Brain microvascular endothelial cell (primary cell): ENCODE data around the gene FAM107B.
A peak's percentile ranks its signal among the peaks of the same experiment; 100 is the strongest.

Source experiments
- DNase-seq: peaks from one replicate; pipeline ENCODE4 v3.0.0-alpha.2; 2020
- H3K27ac ChIP-seq: fragments of 250-450 bp; sonication (Bioruptor Pico); 2 replicates; pipeline ENCODE4 v1.5.1; 2020; ENCODE audit warnings: mild to moderate bottlenecking, moderate library complexity
- H3K27me3 ChIP-seq: fragments of 250-450 bp; sonication (Bioruptor Pico); replicated peaks from 2 replicates; pipeline ENCODE4 v1.5.1; 2020; ENCODE audit warnings: mild to moderate bottlenecking
- H3K36me3 ChIP-seq: fragments of 250-450 bp; sonication (Bioruptor Pico); replicated peaks from 2 replicates; pipeline ENCODE4 v1.5.1; 2020; ENCODE audit warnings: mild to moderate bottlenecking
- H3K4me3 ChIP-seq: 2 replicates; pipeline ENCODE4 v1.5.1; 2011; ENCODE audit warnings: low read depth, mild to moderate bottlenecking, control low read depth, low read length, moderate library complexity
- in situ Hi-C: cut with HindIII; loops from 2 replicates; pipeline ENCODE4 v1.10.0; 2017; ENCODE audit warnings: low sequenced_read_pairs, low pct_ligation_motif_present
- TF ChIP-seq, protein P1 (sequence below): IDR thresholded peaks from 2 replicates; pipeline ENCODE4 v1.5.1; 2011; ENCODE audit warnings: low read depth, mild to moderate bottlenecking, moderate library complexity, low read length, control low read depth, inconsistent platforms; ENCODE audit errors: missing control alignments

The FAM107B gene

DNA sequence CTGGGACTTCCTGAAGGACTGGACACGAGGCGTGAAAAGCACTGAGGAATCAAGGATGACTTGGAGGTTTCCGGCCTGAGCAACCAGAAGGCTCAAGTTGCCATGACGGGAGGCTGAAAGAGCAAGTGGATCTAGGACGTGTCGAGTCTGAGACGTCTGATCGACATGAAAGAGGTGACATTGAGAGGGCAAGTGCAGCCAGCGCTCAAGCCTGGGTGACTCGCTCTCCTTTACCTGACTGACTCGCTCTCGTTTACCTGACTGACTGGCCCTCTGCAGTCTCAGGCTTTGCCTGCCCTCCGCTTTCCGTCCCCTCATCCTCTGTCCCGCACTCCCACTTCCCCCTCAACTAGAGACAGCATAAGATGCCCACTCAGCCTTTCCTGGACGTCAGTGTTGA is 241.4 kb downstream of the FAM107B start:
- no peak for DNase-seq
- in situ Hi-C loops, result no loop called here
- TF ChIP-seq, protein P1, sequence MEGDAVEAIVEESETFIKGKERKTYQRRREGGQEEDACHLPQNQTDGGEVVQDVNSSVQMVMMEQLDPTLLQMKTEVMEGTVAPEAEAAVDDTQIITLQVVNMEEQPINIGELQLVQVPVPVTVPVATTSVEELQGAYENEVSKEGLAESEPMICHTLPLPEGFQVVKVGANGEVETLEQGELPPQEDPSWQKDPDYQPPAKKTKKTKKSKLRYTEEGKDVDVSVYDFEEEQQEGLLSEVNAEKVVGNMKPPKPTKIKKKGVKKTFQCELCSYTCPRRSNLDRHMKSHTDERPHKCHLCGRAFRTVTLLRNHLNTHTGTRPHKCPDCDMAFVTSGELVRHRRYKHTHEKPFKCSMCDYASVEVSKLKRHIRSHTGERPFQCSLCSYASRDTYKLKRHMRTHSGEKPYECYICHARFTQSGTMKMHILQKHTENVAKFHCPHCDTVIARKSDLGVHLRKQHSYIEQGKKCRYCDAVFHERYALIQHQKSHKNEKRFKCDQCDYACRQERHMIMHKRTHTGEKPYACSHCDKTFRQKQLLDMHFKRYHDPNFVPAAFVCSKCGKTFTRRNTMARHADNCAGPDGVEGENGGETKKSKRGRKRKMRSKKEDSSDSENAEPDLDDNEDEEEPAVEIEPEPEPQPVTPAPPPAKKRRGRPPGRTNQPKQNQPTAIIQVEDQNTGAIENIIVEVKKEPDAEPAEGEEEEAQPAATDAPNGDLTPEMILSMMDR, result no peak
- Histone ChIP-seq H3K36me3 (peaks cover 10% of the 10 kb centered on the region), H3K27ac (no peak overlapping the region), H3K27me3 (no peaks in the 10 kb centered on the region), H3K4me3 (no peak overlapping the region)

DNA sequence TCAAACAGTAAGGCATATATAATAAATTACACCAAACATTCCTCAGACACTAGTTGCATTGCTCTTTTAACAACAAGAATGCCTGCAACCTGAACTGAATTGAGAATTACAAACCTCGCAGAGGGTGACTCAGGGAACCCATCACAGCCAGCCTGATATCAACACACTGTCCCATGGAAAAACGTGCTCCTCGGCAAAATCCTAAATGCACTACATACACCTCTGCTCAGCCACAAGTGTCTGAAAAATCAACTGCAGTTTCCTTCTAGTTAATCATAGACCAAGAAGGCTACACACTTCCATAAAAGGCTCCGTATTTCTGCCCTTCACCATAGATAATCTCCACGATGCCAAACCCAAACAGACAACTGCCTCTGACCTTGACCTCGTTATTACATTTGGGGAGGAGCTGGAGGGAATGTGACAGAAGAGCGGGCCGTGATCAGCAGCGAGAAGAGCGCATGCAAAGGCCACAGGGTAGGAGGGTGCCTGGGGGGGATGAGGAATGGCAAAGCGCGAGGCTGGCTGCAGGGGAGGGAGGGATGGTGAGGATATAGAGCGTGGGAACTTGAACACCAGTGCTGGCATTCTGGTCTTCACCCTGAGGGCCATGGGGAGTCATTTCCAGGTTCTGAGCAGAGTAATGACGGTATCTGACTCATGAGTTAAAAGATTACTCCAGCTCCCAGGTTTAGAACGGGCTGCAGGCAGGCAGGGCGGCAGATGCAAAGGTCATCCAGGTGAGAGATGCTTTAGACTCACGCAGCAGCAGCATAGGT is 242.0 kb downstream of the FAM107B start:
- Histone ChIP-seq H3K27ac (peak overlapping the region; percentile 44), H3K4me3 (no peak overlapping the region), H3K36me3 (peaks cover 10% of the 10 kb centered on the region), H3K27me3 (no peaks in the 10 kb centered on the region)
- peak; percentile 47 for DNase-seq
- in situ Hi-C loops, result no loop called here
- TF ChIP-seq, protein P1, result no peak

DNA sequence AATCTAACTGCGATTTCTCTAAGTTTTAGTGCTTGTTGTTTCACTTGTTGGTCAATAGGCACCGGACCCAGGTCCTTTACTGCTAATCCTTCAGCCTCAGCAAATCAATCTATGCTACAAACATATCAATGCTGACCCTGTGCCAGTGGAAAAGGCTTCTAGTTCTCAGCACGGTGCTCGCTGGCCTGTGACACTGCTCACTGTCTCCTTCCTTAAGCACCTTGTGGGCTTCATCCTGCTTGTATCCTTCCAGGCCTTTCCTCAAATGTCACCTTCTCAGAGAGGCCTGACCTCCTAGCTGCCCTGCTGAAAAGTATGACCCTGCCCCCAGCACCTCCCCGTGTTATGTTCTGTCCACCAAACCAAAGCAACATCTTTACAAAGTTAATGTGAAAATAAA is 242.7 kb downstream of the FAM107B start:
- no peak overlapping the region for H3K4me3 ChIP-seq
- no peaks in the 10 kb centered on the region for H3K27me3 ChIP-seq
- in situ Hi-C loops, result no loop called here
- TF ChIP-seq, protein P1, result no peak
- H3K36me3 ChIP-seq, result peaks cover 13% of the 10 kb centered on the region
- no peak for DNase-seq
- no peak overlapping the region for H3K27ac ChIP-seq

DNA sequence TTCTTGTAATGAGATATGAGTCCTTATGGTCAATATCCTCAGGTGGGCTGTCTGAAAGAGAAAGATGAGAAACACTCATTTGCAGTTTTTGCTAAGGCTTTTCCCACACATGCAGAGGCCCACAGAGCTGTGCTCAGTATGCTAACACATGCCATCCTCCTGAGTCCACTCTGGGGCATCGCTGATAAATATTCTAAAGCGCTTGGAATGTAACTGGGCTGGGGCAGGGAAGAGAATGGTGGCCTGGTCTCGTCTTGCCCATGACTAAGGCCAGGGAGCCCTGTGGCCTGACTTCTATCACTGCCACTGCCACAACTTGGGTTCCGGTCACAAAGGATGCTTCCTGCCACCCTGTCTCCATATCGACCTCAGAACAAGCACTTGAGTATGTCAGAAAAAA is 244.2 kb downstream of the FAM107B start:
- no peak overlapping the region for H3K4me3 ChIP-seq
- DNase-seq, result no peak
- no peak overlapping the region for H3K27ac ChIP-seq
- peaks cover 13% of the 10 kb centered on the region for H3K36me3 ChIP-seq
- in situ Hi-C loops, result no loop called here
- H3K27me3 ChIP-seq, result no peaks in the 10 kb centered on the region
- TF ChIP-seq, protein P1, result no peak

DNA sequence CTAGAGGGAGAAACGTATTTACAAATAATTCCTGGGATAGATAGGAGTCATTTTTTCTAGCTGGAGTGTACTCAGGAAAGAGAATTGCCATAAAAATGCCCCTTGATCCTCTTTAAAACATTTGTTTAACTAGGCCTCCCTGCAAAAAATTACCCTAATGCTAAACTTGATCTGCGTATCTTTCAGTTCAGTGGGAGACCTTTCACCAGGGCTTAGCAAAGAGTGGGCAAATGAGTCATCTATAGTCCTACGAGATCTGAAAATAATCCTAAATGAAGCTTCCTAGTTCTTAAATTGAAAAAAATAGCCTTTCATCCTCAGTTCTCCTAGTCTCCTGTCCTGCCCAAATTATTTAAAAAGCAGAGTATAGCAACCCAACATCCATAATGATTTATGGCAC is 245.3 kb downstream of the FAM107B start:
- peak overlapping the region; percentile 41 for H3K27ac ChIP-seq
- H3K27me3 ChIP-seq, result no peaks in the 10 kb centered on the region
- in situ Hi-C loops, result no loop called here
- H3K4me3 ChIP-seq, result no peak overlapping the region
- no peak for DNase-seq
- H3K36me3 ChIP-seq, result peaks cover 13% of the 10 kb centered on the region
- TF ChIP-seq, protein P1, result no peak

DNA sequence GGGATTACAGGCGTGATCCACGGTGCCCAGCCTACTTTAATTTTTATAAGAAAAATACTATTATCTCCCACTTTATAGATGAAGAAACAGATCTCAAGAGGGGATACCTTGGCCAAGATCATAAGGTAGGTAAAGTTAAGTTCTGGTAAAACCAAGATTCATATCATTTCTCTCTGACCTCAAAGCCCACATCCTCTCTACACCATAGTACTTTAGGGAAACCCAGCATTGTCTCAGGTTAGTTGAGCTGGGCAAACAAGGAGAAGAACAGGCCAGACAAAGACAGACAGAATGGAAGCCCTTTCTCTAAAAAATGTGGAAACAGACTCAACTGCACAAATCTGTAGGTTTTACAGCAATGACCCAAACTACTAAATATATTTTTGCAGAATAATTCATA is 246.2 kb downstream of the FAM107B start:
- Histone ChIP-seq H3K4me3 (no peak overlapping the region), H3K36me3 (peaks cover 13% of the 10 kb centered on the region), H3K27ac (no peak overlapping the region), H3K27me3 (no peaks in the 10 kb centered on the region)
- in situ Hi-C loops, result no loop called here
- no peak for DNase-seq
- TF ChIP-seq, protein P1, result no peak
